Hair follicular keratinocyte (primary cell): ENCODE measurements around the gene C1QTNF7. TPM values are rescaled to one million over a fixed set of nuclear protein-coding genes. Genes with fewer than 3 reads are reported as not detected.

Experiments used
- total RNA-seq: library from RNA; depleted of rRNA; stranded (reverse); fragments of >200 nt; gene quantifications from 2 replicates; pipeline ENCODE4 v1.2.3, GENCODE V29; 2015

The C1QTNF7 gene
- total RNA-seq: not detected in 2 replicates

GRCh38 chr4:15427701-15428100 is at the start of gene C1QTNF7:
TSS of gene C1QTNF7 (plus strand) at chr4:15428033. CDS start at chr4:15435744, 7,711 bp downstream.

GRCh38 chr4:15469402-15470127 is 41.7 kb downstream of the C1QTNF7 start, which contains the start of gene CC2D2A:
TSS of gene CC2D2A (plus strand) at chr4:15469882. CDS start at chr4:15475933, 6,051 bp downstream.

Other genes with a start within 250 kb of the C1QTNF7 start
- 9.7 and 19.1 TPM in 2 replicates for gene CC2D2A, start 41.8 kb downstream of the C1QTNF7 start, total RNA-seq
- gene FBXL5, start 227.3 kb downstream of the C1QTNF7 start, total RNA-seq: 73.1 and 106 TPM in 2 replicates